K562 (cell line): ENCODE measurements around the gene ROMO1. TPM values are rescaled to one million over a fixed set of nuclear protein-coding genes. Genes with fewer than 3 reads are reported as not detected.

Experiments
- ATAC-seq: fragments of 200-7000 bp; cut with Tn5 transposase; 3 replicates; pipeline ENCODE4 v1.9.1; 2020; ENCODE audit warnings: moderate library complexity
- BruUV-seq: library from RNA; stranded (reverse); fragments of 400-500 nt; replicated peaks from 2 replicates; lab custom pipeline; 2021; lab: Mats Ljungman, UMichigan
- CTCF ChIA-PET: fragments of 300-600 bp; formaldehyde crosslinking; extraction: SDS; loops from one replicate; lab custom pipeline; 2021; ENCODE audit warnings: low intra/inter-chr PET ratio; lab: Yijun Ruan, JAX
- POLR2A ChIA-PET: fragments of 300-600, 350-650 bp; sonication (Branson Sonifier 250); formaldehyde crosslinking; extraction: SDS; loops from one replicate; lab custom pipeline; 2021; ENCODE audit warnings: antibody characterized with exemption, inconsistent platforms; lab: Yijun Ruan, JAX
- DNase-seq, 4 experiments: peaks; one replicate each; pipeline versions ENCODE4 v3.0.0 to v3.0.0-alpha.2; 2011 to 2018; ENCODE audit warnings: low spot score in 3 of 4, mixed read lengths in 3 of 4; ENCODE audit errors: extremely low read depth in 1 of 4
- FAIRE-seq: peaks from 2 replicates; lab custom pipeline; 2011; peaks lifted over from hg19 to GRCh38; lab: Jason Lieb, UNC
- H2AFZ ChIP-seq: 2 replicates; pipeline ENCODE4 v1.6.0; 2011; ENCODE audit warnings: low read depth, low read length, control low read depth, inconsistent platforms
- H3K27ac ChIP-seq: fragments of 200-600 bp; 3 replicates; pipeline ENCODE4 v1.8.0; 2011; ENCODE audit warnings: low read depth, mild to moderate bottlenecking, control low read depth, inconsistent platforms, low read length, moderate library complexity, mixed read lengths; ENCODE audit errors: extremely low read depth
- H3K27me3 ChIP-seq, 2 experiments: fragments of 300-600 bp in 1 of 2; 2 replicates in 1 of 2; 3 replicates in 1 of 2; pipeline versions ENCODE4 v1.6.0 to v1.8.0; 2011; ENCODE audit warnings: inconsistent platforms in 2 of 2, low read length in 2 of 2, mild to moderate bottlenecking in 1 of 2, mixed read lengths in 1 of 2, moderate library complexity in 1 of 2; ENCODE audit not compliant: control insufficient read depth in 2 of 2, insufficient read depth in 2 of 2
- H3K36me3 ChIP-seq: fragments of 300-600 bp; 3 replicates; pipeline ENCODE4 v1.8.0; 2011; ENCODE audit warnings: mild to moderate bottlenecking, low read length, inconsistent platforms; ENCODE audit not compliant: control insufficient read depth, insufficient read depth
- H3K4me1 ChIP-seq, 2 experiments: fragments of 200-600 bp in 1 of 2; replicated peaks in 1 of 2; 2 replicates in 1 of 2; 3 replicates in 1 of 2; pipeline versions ENCODE4 v1.5.1 to v1.8.0; 2011; ENCODE audit warnings: inconsistent platforms in 2 of 2, low read length in 2 of 2, mild to moderate bottlenecking in 1 of 2, mixed read lengths in 1 of 2, moderate library complexity in 1 of 2; ENCODE audit not compliant: control insufficient read depth in 2 of 2, insufficient read depth in 2 of 2
- H3K4me2 ChIP-seq: 2 replicates; pipeline ENCODE4 v1.6.1; 2011; ENCODE audit warnings: low read length, control low read depth, inconsistent platforms, mixed read lengths; ENCODE audit not compliant: insufficient read depth
- H3K4me3 ChIP-seq: fragments of 200-600 bp; sonication (generic), shearing (Covaris generic); 2 replicates; pipeline ENCODE4 v1.5.1; 2016; ENCODE audit warnings: control low read depth, inconsistent platforms
- H3K79me2 ChIP-seq: fragments of 200-600 bp; 3 replicates; pipeline ENCODE4 v1.8.0; 2011; ENCODE audit warnings: low read length, inconsistent platforms; ENCODE audit not compliant: control insufficient read depth, insufficient read depth
- H3K9ac ChIP-seq, 2 experiments: 2 replicates each; pipeline versions ENCODE4 v1.6.0 to v1.6.1; 2011; ENCODE audit warnings: low read depth in 2 of 2, low read length in 2 of 2, control low read depth in 1 of 2, inconsistent platforms in 1 of 2, mild to moderate bottlenecking in 1 of 2, mixed read lengths in 1 of 2; ENCODE audit not compliant: insufficient read depth in 1 of 2
- H3K9me1 ChIP-seq: one replicate; pipeline ENCODE4 v1.6.0; 2011; ENCODE audit warnings: inconsistent platforms, mild to moderate bottlenecking, low read length, moderate library complexity; ENCODE audit not compliant: control insufficient read depth, insufficient read depth
- H3K9me3 ChIP-seq: replicated peaks from 2 replicates; pipeline ENCODE4 v1.5.1; 2011; ENCODE audit warnings: low read depth, low read length, inconsistent platforms; ENCODE audit not compliant: control insufficient read depth, insufficient read depth
- H4K20me1 ChIP-seq: replicated peaks from 2 replicates; pipeline ENCODE4 v1.6.1; 2011; ENCODE audit warnings: low read length, inconsistent platforms, mixed read lengths; ENCODE audit not compliant: control insufficient read depth, insufficient read depth
- DIDO1 ChIP-seq: fragments of 450-650 bp; IDR thresholded peaks from 2 replicates; pipeline ENCODE4 v1.6.1; 2016; ENCODE audit warnings: low read depth, missing biosample characterization, missing genetic modification characterization
- DNMT1 ChIP-seq: fragments of 450-650 bp; IDR thresholded peaks from 2 replicates; pipeline ENCODE4 v1.6.1; 2016; ENCODE audit warnings: antibody characterized with exemption, mild to moderate bottlenecking
- HIVEP1 ChIP-seq: fragments of 250-450 bp; sonication (Bioruptor Pico); IDR thresholded peaks from 2 replicates; pipeline ENCODE4 v1.4.0; 2020; ENCODE audit warnings: mild to moderate bottlenecking
- MLLT1 ChIP-seq, 2 experiments: fragments of 450-650 bp; IDR thresholded peaks; 2 replicates each; pipeline ENCODE4 v1.6.1; 2016
- NFYB ChIP-seq: IDR thresholded peaks from 2 replicates; pipeline ENCODE4 v1.6.1; 2011; ENCODE audit warnings: mild to moderate bottlenecking, moderate library complexity; ENCODE audit not compliant: insufficient read length; ENCODE audit errors: extremely low read depth
- PTRF ChIP-seq: fragments of 450-650 bp; IDR thresholded peaks from 2 replicates; pipeline ENCODE4 v1.6.1; 2016; ENCODE audit warnings: mild to moderate bottlenecking, missing genetic modification characterization, missing compliant biosample characterization
- SRSF1 ChIP-seq: fragments of 200-400 bp; formaldehyde crosslinking; IDR thresholded peaks from 2 replicates; pipeline ENCODE4 v1.6.1; 2017; ENCODE audit warnings: mild to moderate bottlenecking, low read depth, low read length, moderate library complexity
- ZNF143 ChIP-seq: sonication (generic); formaldehyde crosslinking; IDR thresholded peaks from 2 replicates; pipeline ENCODE4 v1.9.0; 2022; ENCODE audit warnings: mild to moderate bottlenecking, missing genetic modification reagents
- ZZZ3 ChIP-seq: fragments of 450-650 bp; IDR thresholded peaks from 2 replicates; pipeline ENCODE4 v1.6.1; 2016; ENCODE audit warnings: antibody characterized with exemption, mild to moderate bottlenecking, moderate library complexity
- WGBS: fragments of 100-300 bp; shearing (Covaris generic); methylation state at CpG from one replicate; pipeline ENCODE4 v1.1.6; 2016; ENCODE audit warnings: low coverage, mixed read lengths; ENCODE audit not compliant: insufficient coverage; ENCODE audit errors: missing lambda C conversion rate; 5-methylcytosine and 5-hydroxymethylcytosine counted together
- in situ Hi-C: fragments of 300-500 bp; cut with MboI; formaldehyde crosslinking; loops from 4 replicates; pipeline ENCODE4 v1.15.0; 2018; ENCODE audit warnings: inconsistent platforms, mixed read lengths
- intact Hi-C: fragments of 100-400 bp; cut with micrococcal nuclease; formaldehyde crosslinking; loops from 2 replicates; pipeline ENCODE4 v1.14.2; 2022
- polyA plus RNA-seq, 8 experiments: library from polyadenylated mRNA; depleted of rRNA in 4 of 8; stranded (reverse) in 5 of 8; unstranded in 3 of 8; fragments of >200 nt; fragmentation: Nextera tagmentation in 2 of 8; fragmentation: Illumina TruSeq in 1 of 8; extraction: Ambion mirVana in 2 of 8; extraction: Trizol in 1 of 8; gene quantifications; 2 replicates each; pipeline versions ENCODE4 v1.2.1 to v1.2.3, GENCODE V29; 2011 to 2014; ENCODE audit warnings: inconsistent platforms in 1 of 8, missing spikeins in 1 of 8
- total RNA-seq, 7 experiments: library from RNA; depleted of rRNA in 6 of 7; stranded (reverse); fragments of >200 nt in 6 of 7; fragmentation: Illumina TruSeq in 2 of 7; extraction: Trizol in 2 of 7; gene quantifications; 2 replicates each; pipeline versions ENCODE4 v1.2.1 to v1.2.3, GENCODE V29; 2011 to 2021; ENCODE audit warnings: low replicate concordance in 1 of 7
- TF ChIP-seq, protein P1 (sequence below): fragments of 450-650 bp; IDR thresholded peaks from 2 replicates; pipeline ENCODE4 v1.6.1; 2018; ENCODE audit warnings: mild to moderate bottlenecking, low read depth; ENCODE audit not compliant: partially characterized antibody

ROMO1 gene
- total and polyA plus RNA-seq, 9 of the 15 experiments (the other 6 are each of a cell fraction or from before 2014, with no cell fraction given), result 31.8 to 741 (median 226) TPM

- TF ChIP-seq, protein P1, sequence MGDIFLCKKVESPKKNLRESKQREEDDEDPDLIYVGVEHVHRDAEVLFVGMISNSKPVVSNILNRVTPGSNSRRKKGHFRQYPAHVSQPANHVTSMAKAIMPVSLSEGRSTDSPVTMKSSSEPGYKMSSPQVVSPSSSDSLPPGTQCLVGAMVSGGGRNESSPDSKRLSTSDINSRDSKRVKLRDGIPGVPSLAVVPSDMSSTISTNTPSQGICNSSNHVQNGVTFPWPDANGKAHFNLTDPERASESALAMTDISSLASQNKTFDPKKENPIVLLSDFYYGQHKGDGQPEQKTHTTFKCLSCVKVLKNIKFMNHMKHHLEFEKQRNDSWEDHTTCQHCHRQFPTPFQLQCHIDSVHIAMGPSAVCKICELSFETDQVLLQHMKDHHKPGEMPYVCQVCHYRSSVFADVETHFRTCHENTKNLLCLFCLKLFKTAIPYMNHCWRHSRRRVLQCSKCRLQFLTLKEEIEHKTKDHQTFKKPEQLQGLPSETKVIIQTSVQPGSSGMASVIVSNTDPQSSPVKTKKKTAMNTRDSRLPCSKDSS, result no peak
- TF ChIP-seq SRSF1 (no peak), DIDO1 (no peak), HIVEP1 (no peak), ZNF143 (CRISPR knock-in tag) (no peak), PTRF (tag) (no peak), NFYB (no peak)
Observed at GRCh38 chr20:35710039-35710438, 10.8 kb downstream of the ROMO1 start (continued).

DNA sequence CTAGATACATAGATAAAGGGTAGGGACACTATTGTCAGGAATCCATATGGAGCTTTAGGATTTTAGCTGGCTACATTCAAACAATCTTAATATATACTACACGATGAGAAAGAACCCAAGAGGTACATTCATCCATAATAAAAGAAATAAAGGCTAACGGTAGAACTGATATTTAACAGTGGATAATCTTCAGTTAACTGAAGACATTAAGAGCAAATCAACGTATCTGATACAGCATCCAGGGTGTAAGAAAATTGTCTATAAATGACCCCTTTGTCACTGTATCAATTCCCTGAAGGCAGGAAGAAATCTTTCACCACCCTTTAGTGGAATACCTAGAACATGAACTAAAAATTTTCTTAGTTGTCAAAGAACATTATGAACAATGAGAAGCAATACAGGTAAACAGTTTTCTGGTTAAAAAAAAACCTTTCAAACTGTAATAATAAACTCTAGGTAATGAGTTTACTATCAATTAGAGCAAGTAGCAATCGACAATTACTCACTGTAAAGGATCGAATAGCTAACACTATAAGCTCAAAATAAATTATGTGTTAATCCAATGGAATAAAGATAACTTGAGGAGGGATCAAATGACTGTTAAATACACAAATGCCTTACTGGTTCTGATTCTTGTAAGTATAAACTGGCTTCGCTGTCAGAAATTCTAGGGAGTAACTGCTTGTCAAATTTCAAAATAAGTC is 11.8 kb downstream of the ROMO1 start:
- Histone ChIP-seq H3K9me1 (no peaks in the 10 kb centered on the region), H3K9me3 (no peaks in the 10 kb centered on the region), H3K36me3 (peaks cover 97% of the 10 kb centered on the region), H3K4me2 (no peak overlapping the region), H3K9ac (no peak overlapping the region), H3K4me1 (no peaks in the 10 kb centered on the region), H3K27ac (no peak overlapping the region), H2AFZ (no peak overlapping the region), H3K27me3 (no peaks in the 10 kb centered on the region), H3K79me2 (peaks cover 64% of the 10 kb centered on the region), H3K4me3 (no peak overlapping the region), H4K20me1 (no peaks in the 10 kb centered on the region; the same call in 1 of the 2 replicates)
- CTCF ChIA-PET, result no interaction called here
- in situ Hi-C loops (no loop called here), intact Hi-C loops (no loop called here)
- DNase-seq (no peak), FAIRE-seq (no peak), ATAC-seq (no peak)
- no peak for TF ChIP-seq MLLT1 (IDR thresholded peaks at IDR 0.05)
- TF ChIP-seq ZZZ3, result 0 out of 2 replicates have a peak, but pooled peaks have one; percentile 21
- TF ChIP-seq DNMT1, result no peak
- 94% methylated on average over 6 of the region's 6 CpGs for WGBS
- POLR2A ChIA-PET, result interaction anchor here (0.9 to 12.6 kb wide), 4 partner anchors 8 to 31 kb away, joined by 3 to 102 read pairs (median 25); partner anchors contain the start of genes NFS1, RBM39 and ROMO1
- no TSS peak for BruUV-seq
